ENCODE measurements around the gene RBM4B.

RBM4B gene

DNA sequence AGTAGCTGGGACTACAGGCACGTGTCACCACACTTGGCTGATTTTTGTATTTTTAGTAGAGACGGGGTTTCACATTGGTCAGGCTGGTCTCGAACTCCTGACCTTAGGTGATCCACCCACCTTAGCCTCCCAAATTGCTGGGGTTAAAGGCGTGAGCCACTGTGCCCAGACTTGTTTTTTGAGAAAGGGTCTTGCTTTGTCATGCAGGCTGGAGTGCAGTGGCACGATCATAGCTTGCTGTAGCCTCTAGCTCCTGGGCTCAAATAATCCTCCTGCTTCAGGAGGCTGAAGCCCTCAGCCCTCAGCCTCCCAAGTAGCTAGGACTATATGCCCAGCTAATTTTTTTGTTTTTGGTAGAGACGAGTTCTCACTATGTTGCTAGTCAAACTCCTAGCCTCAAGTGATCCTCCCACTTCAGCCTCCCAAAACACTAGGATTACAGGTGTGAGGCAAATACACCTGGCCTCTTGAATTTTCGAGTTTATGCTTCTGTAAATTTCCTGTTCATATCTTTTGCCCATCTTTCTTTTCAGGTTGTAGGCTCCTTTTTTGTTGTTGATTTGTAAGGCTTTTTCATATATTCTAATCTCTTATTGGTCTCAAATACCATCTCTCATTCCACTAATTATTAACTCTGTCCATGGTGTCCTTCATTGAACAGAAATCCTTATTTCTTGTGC, 3.4 kb upstream of the RBM4B start:
- H3K79me2 ChIP-seq (ENCODE audit: insufficient read depth, low read length) = peaks cover 12% of the 10 kb centered on the region
- H3K4me2 ChIP-seq (ENCODE audit: low read depth, low read length, poor library complexity, severe bottlenecking) = no peak overlapping the region
- H4K20me1 ChIP-seq (ENCODE audit: insufficient read depth, low read length, poor library complexity, severe bottlenecking) = peaks cover 5% of the 10 kb centered on the region
- H3K9me2 ChIP-seq (replicated peaks; ENCODE audit: low read depth, low read length) = no peaks in the 10 kb centered on the region
- H2AFZ ChIP-seq (ENCODE audit: low read length) = no peak overlapping the region
- H3F3A ChIP-seq (ENCODE audit: low read depth) = peaks cover 4% of the 10 kb centered on the region
- H3K36me3 ChIP-seq (ENCODE audit: insufficient read depth, low read length) = no peaks in the 10 kb centered on the region
- no peaks in the 10 kb centered on the region for H3K27me3 ChIP-seq (ENCODE audit: insufficient read depth, low read length, poor library complexity, severe bottlenecking)
- H3K9ac ChIP-seq (ENCODE audit: low read depth, low read length, poor library complexity, severe bottlenecking) = no peak overlapping the region
- TF ChIP-seq, protein P1, sequence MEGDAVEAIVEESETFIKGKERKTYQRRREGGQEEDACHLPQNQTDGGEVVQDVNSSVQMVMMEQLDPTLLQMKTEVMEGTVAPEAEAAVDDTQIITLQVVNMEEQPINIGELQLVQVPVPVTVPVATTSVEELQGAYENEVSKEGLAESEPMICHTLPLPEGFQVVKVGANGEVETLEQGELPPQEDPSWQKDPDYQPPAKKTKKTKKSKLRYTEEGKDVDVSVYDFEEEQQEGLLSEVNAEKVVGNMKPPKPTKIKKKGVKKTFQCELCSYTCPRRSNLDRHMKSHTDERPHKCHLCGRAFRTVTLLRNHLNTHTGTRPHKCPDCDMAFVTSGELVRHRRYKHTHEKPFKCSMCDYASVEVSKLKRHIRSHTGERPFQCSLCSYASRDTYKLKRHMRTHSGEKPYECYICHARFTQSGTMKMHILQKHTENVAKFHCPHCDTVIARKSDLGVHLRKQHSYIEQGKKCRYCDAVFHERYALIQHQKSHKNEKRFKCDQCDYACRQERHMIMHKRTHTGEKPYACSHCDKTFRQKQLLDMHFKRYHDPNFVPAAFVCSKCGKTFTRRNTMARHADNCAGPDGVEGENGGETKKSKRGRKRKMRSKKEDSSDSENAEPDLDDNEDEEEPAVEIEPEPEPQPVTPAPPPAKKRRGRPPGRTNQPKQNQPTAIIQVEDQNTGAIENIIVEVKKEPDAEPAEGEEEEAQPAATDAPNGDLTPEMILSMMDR (conservative IDR thresholded peaks at IDR 0.05; ENCODE audit: low read length) = no peak
- TF ChIP-seq EZH2phosphoT487 (IDR thresholded peaks at IDR 0.05; ENCODE audit: borderline replicate concordance) = no peak
- H3K4me3 ChIP-seq (ENCODE audit: low read length, poor library complexity, severe bottlenecking) = no peak overlapping the region
- H3K9me3 ChIP-seq (ENCODE audit: insufficient read depth, low read depth, low read length) = no peaks in the 10 kb centered on the region
- peaks cover 11% of the 10 kb centered on the region for H3K4me1 ChIP-seq (ENCODE audit: insufficient read depth, low read length, poor library complexity, severe bottlenecking)

DNA sequence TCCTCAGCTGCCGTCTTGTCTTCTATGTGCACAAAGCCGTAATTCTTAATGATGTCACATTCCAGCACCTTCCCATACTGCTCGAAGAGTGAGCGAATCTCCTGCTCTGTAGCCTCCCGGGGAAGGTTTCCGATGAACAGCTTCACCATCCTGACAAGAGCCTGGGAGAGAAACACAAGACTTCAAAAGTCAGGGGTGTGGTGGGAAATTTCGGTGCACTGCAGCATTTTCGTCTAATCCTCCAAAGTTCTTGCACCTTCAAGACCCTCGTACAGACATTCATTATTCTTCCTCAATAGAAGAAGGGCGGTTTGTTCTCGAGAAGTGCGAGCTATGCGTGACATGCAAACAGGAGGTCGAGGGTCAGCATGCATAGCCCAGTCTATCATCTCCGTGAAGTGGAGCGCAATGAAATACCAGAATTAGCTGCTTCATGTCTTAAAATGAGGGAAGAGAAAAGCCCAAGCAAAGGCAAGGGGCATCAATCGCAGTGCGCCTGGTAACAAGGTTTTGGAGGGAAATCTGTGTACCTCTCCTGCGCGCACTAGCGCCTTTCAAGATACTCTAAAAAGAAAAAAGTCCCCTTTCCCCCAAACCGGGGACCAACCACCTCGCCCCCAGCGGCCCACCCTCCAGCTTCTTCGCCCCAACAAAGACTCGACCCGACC, 622 bp downstream of the RBM4B start:
- H3K4me2 ChIP-seq (ENCODE audit: low read depth, low read length, poor library complexity, severe bottlenecking) = peak overlapping the region; percentile 78
- H4K20me1 ChIP-seq (ENCODE audit: insufficient read depth, low read length, poor library complexity, severe bottlenecking) = peaks cover 24% of the 10 kb centered on the region
- H3F3A ChIP-seq (ENCODE audit: low read depth) = peaks cover 4% of the 10 kb centered on the region
- H3K9ac ChIP-seq (ENCODE audit: low read depth, low read length, poor library complexity, severe bottlenecking) = peak overlapping the region; percentile 74
- no peaks in the 10 kb centered on the region for H3K27me3 ChIP-seq (ENCODE audit: insufficient read depth, low read length, poor library complexity, severe bottlenecking)
- H3K4me3 ChIP-seq (ENCODE audit: low read length, poor library complexity, severe bottlenecking) = peak overlapping the region; percentile 77
- no peaks in the 10 kb centered on the region for H3K9me2 ChIP-seq (replicated peaks; ENCODE audit: low read depth, low read length)
- peak overlapping the region; percentile 86 for H2AFZ ChIP-seq (ENCODE audit: low read length)
- peaks cover 44% of the 10 kb centered on the region for H3K79me2 ChIP-seq (ENCODE audit: insufficient read depth, low read length)
- no peaks in the 10 kb centered on the region for H3K36me3 ChIP-seq (ENCODE audit: insufficient read depth, low read length)
- TF ChIP-seq, protein P1 (conservative IDR thresholded peaks at IDR 0.05; ENCODE audit: low read length) = no peak
- no peak for TF ChIP-seq EZH2phosphoT487 (IDR thresholded peaks at IDR 0.05; ENCODE audit: borderline replicate concordance)
- no peaks in the 10 kb centered on the region for H3K9me3 ChIP-seq (ENCODE audit: insufficient read depth, low read depth, low read length)
- peaks cover 38% of the 10 kb centered on the region for H3K4me1 ChIP-seq (ENCODE audit: insufficient read depth, low read length, poor library complexity, severe bottlenecking)

- H3F3A ChIP-seq (ENCODE audit: low read depth) = peaks cover 4% of the 10 kb centered on the region
- H3K9me2 ChIP-seq (replicated peaks; ENCODE audit: low read depth, low read length) = no peaks in the 10 kb centered on the region
- H3K79me2 ChIP-seq (ENCODE audit: insufficient read depth, low read length) = peaks cover 51% of the 10 kb centered on the region
- peak overlapping the region; percentile 78 for H3K4me2 ChIP-seq (ENCODE audit: low read depth, low read length, poor library complexity, severe bottlenecking)
- peak overlapping the region; percentile 77 for H3K4me3 ChIP-seq (ENCODE audit: low read length, poor library complexity, severe bottlenecking)
- no peaks in the 10 kb centered on the region for H3K9me3 ChIP-seq (ENCODE audit: insufficient read depth, low read depth, low read length)
- no peak overlapping the region for H2AFZ ChIP-seq (ENCODE audit: low read length)
- H3K27me3 ChIP-seq (ENCODE audit: insufficient read depth, low read length, poor library complexity, severe bottlenecking) = no peaks in the 10 kb centered on the region
- peak overlapping the region; percentile 74 for H3K9ac ChIP-seq (ENCODE audit: low read depth, low read length, poor library complexity, severe bottlenecking)
- H3K4me1 ChIP-seq (ENCODE audit: insufficient read depth, low read length, poor library complexity, severe bottlenecking) = peaks cover 38% of the 10 kb centered on the region
- H3K36me3 ChIP-seq (ENCODE audit: insufficient read depth, low read length) = no peaks in the 10 kb centered on the region
- TF ChIP-seq, protein P1 (conservative IDR thresholded peaks at IDR 0.05; ENCODE audit: low read length) = no peak
- no peak for TF ChIP-seq EZH2phosphoT487 (IDR thresholded peaks at IDR 0.05; ENCODE audit: borderline replicate concordance)
- H4K20me1 ChIP-seq (ENCODE audit: insufficient read depth, low read length, poor library complexity, severe bottlenecking) = peaks cover 24% of the 10 kb centered on the region
These were observed 1.3 kb downstream of the RBM4B start for GRCh38 chr11:66676282-66676919.

Measured in Loucy (cell line).